ENCODE measurements around the gene CCDC85C. TPM values are rescaled to one million over a fixed set of nuclear protein-coding genes. Genes with fewer than 3 reads are reported as not detected.

The CCDC85C gene
- polyA plus RNA-seq, 4 donors: 17.6 to 42.3 (median 28.6) TPM

- H3K27ac ChIP-seq (ENCODE audit: low read depth in 1 of 3, low read length in 2 of 3): peak overlapping the region in 1 of 3 donors; percentile 18
- peaks cover 0 to 65% (median 4%) of the 10 kb centered on the region in 3 donors for H3K36me3 ChIP-seq (ENCODE audit: control insufficient read depth in 3 of 3, insufficient read depth in 2 of 3, low read depth in 1 of 3, low read length in 3 of 3)
- DNase-seq (no peak), FAIRE-seq (no peak)
- 55 to 70% (median 69%) methylated on average over 11 to 12 of the region's 12 CpGs for WGBS, 3 donors
- H3K9me3 ChIP-seq (ENCODE audit: control insufficient read depth in 2 of 2, insufficient read depth in 1 of 2, low read depth in 1 of 2, low read length in 1 of 2): no peaks in the 10 kb centered on the region
- H3K27me3 ChIP-seq (ENCODE audit: control insufficient read depth in 3 of 3, insufficient read depth in 3 of 3, low read length in 3 of 3): no peaks in the 10 kb centered on the region
- peaks cover 0 to 41% (median 0%) of the 10 kb centered on the region in 3 donors for H3K4me1 ChIP-seq (ENCODE audit: control insufficient read depth in 3 of 3, insufficient read depth in 2 of 3, low read depth in 1 of 3, low read length in 2 of 3)
- H3K4me3 ChIP-seq (ENCODE audit: low read depth in 1 of 3, low read length in 3 of 3): no peak overlapping the region
Observed at GRCh38 chr14:99522457-99522891, 81.5 kb downstream of the CCDC85C start.

GRCh38 chr14:99522025-99522401, 82.0 kb downstream of the CCDC85C start:
- FAIRE-seq (no peak), DNase-seq (no peak)
- Histone ChIP-seq H3K4me3 (ENCODE audit: low read depth in 1 of 3, low read length in 3 of 3) (no peak overlapping the region), H3K27ac (ENCODE audit: low read depth in 1 of 3, low read length in 2 of 3) (no peak overlapping the region), H3K36me3 (ENCODE audit: control insufficient read depth in 3 of 3, insufficient read depth in 2 of 3, low read depth in 1 of 3, low read length in 3 of 3) (peaks cover 0 to 65% (median 4%) of the 10 kb centered on the region in 3 donors), H3K9me3 (ENCODE audit: control insufficient read depth in 2 of 2, insufficient read depth in 1 of 2, low read depth in 1 of 2, low read length in 1 of 2) (no peaks in the 10 kb centered on the region), H3K27me3 (ENCODE audit: control insufficient read depth in 3 of 3, insufficient read depth in 3 of 3, low read length in 3 of 3) (no peaks in the 10 kb centered on the region), H3K4me1 (ENCODE audit: control insufficient read depth in 3 of 3, insufficient read depth in 2 of 3, low read depth in 1 of 3, low read length in 2 of 3) (peaks cover 0 to 41% (median 0%) of the 10 kb centered on the region in 3 donors)
- WGBS, 3 donors: 75 to 89% (median 86%) methylated on average over 15 to 18 of the region's 18 CpGs

GRCh38 chr14:99521176-99522024, 82.6 kb downstream of the CCDC85C start:
- DNase-seq: no peak
- WGBS, 3 donors: 91 to 92% (median 91%) methylated on average over 25 of the region's 25 CpGs
- FAIRE-seq: no peak
- H3K27me3 ChIP-seq (ENCODE audit: control insufficient read depth in 3 of 3, insufficient read depth in 3 of 3, low read length in 3 of 3): no peaks in the 10 kb centered on the region
- no peaks in the 10 kb centered on the region for H3K9me3 ChIP-seq (ENCODE audit: control insufficient read depth in 2 of 2, insufficient read depth in 1 of 2, low read depth in 1 of 2, low read length in 1 of 2)
- peaks cover 0 to 65% (median 4%) of the 10 kb centered on the region in 3 donors for H3K36me3 ChIP-seq (ENCODE audit: control insufficient read depth in 3 of 3, insufficient read depth in 2 of 3, low read depth in 1 of 3, low read length in 3 of 3)
- H3K4me1 ChIP-seq (ENCODE audit: control insufficient read depth in 3 of 3, insufficient read depth in 2 of 3, low read depth in 1 of 3, low read length in 2 of 3): peaks cover 0 to 41% (median 0%) of the 10 kb centered on the region in 3 donors
- H3K27ac ChIP-seq (ENCODE audit: low read depth in 1 of 3, low read length in 2 of 3): no peak overlapping the region
- H3K4me3 ChIP-seq (ENCODE audit: low read depth in 1 of 3, low read length in 3 of 3): no peak overlapping the region

GRCh38 chr14:99520571-99521081, 83.4 kb downstream of the CCDC85C start:
- H3K9me3 ChIP-seq (ENCODE audit: control insufficient read depth in 2 of 2, insufficient read depth in 1 of 2, low read depth in 1 of 2, low read length in 1 of 2): no peaks in the 10 kb centered on the region
- peaks cover 0 to 65% (median 4%) of the 10 kb centered on the region in 3 donors for H3K36me3 ChIP-seq (ENCODE audit: control insufficient read depth in 3 of 3, insufficient read depth in 2 of 3, low read depth in 1 of 3, low read length in 3 of 3)
- H3K27ac ChIP-seq (ENCODE audit: low read depth in 1 of 3, low read length in 2 of 3): no peak overlapping the region
- FAIRE-seq (no peak), DNase-seq (no peak)
- no peaks in the 10 kb centered on the region for H3K27me3 ChIP-seq (ENCODE audit: control insufficient read depth in 3 of 3, insufficient read depth in 3 of 3, low read length in 3 of 3)
- H3K4me1 ChIP-seq (ENCODE audit: control insufficient read depth in 3 of 3, insufficient read depth in 2 of 3, low read depth in 1 of 3, low read length in 2 of 3): peaks cover 0 to 37% (median 0%) of the 10 kb centered on the region in 3 donors
- H3K4me3 ChIP-seq (ENCODE audit: low read depth in 1 of 3, low read length in 3 of 3): no peak overlapping the region
- WGBS, 3 donors: 83 to 91% (median 90%) methylated on average over 6 to 11 of the region's 11 CpGs

- 81 to 92% (median 82%) methylated on average over 5 to 6 of the region's 6 CpGs for WGBS, 3 donors
- peaks cover 0 to 31% (median 0%) of the 10 kb centered on the region in 3 donors for H3K4me1 ChIP-seq (ENCODE audit: control insufficient read depth in 3 of 3, insufficient read depth in 2 of 3, low read depth in 1 of 3, low read length in 2 of 3)
- H3K4me3 ChIP-seq (ENCODE audit: low read depth in 1 of 3, low read length in 3 of 3): no peak overlapping the region
- no peak for FAIRE-seq
- no peaks in the 10 kb centered on the region for H3K27me3 ChIP-seq (ENCODE audit: control insufficient read depth in 3 of 3, insufficient read depth in 3 of 3, low read length in 3 of 3)
- H3K27ac ChIP-seq (ENCODE audit: low read depth in 1 of 3, low read length in 2 of 3): no peak overlapping the region
- H3K36me3 ChIP-seq (ENCODE audit: control insufficient read depth in 3 of 3, insufficient read depth in 2 of 3, low read depth in 1 of 3, low read length in 3 of 3): peaks cover 0 to 70% (median 5%) of the 10 kb centered on the region in 3 donors
- DNase-seq: no peak
- no peaks in the 10 kb centered on the region for H3K9me3 ChIP-seq (ENCODE audit: control insufficient read depth in 2 of 2, insufficient read depth in 1 of 2, low read depth in 1 of 2, low read length in 1 of 2)
Observed at GRCh38 chr14:99519931-99520421, 84.0 kb downstream of the CCDC85C start.

- Histone ChIP-seq H3K27ac (ENCODE audit: low read depth in 1 of 3, low read length in 2 of 3) (no peak overlapping the region), H3K36me3 (ENCODE audit: control insufficient read depth in 3 of 3, insufficient read depth in 2 of 3, low read depth in 1 of 3, low read length in 3 of 3) (peaks cover 0 to 74% (median 10%) of the 10 kb centered on the region in 3 donors), H3K9me3 (ENCODE audit: control insufficient read depth in 2 of 2, insufficient read depth in 1 of 2, low read depth in 1 of 2, low read length in 1 of 2) (no peaks in the 10 kb centered on the region), H3K4me1 (ENCODE audit: control insufficient read depth in 3 of 3, insufficient read depth in 2 of 3, low read depth in 1 of 3, low read length in 2 of 3) (peaks cover 0 to 25% (median 0%) of the 10 kb centered on the region in 3 donors), H3K4me3 (ENCODE audit: low read depth in 1 of 3, low read length in 3 of 3) (no peak overlapping the region), H3K27me3 (ENCODE audit: control insufficient read depth in 3 of 3, insufficient read depth in 3 of 3, low read length in 3 of 3) (no peaks in the 10 kb centered on the region)
- no peak for DNase-seq
- WGBS, 3 donors: 93 to 95% (median 94%) methylated on average over 8 of the region's 8 CpGs
- no peak for FAIRE-seq
Observed at GRCh38 chr14:99519347-99519881, 84.6 kb downstream of the CCDC85C start.

GRCh38 chr14:99518441-99519346, 85.3 kb downstream of the CCDC85C start:
- DNase-seq (peak; percentile 77 to 80), FAIRE-seq (no peak)
- 38 to 41% (median 40%) methylated on average over 19 to 21 of the region's 21 CpGs for WGBS, 3 donors
- Histone ChIP-seq H3K4me3 (ENCODE audit: low read depth in 1 of 3, low read length in 3 of 3) (no peak overlapping the region), H3K9me3 (ENCODE audit: control insufficient read depth in 2 of 2, insufficient read depth in 1 of 2, low read depth in 1 of 2, low read length in 1 of 2) (no peaks in the 10 kb centered on the region), H3K4me1 (ENCODE audit: control insufficient read depth in 3 of 3, insufficient read depth in 2 of 3, low read depth in 1 of 3, low read length in 2 of 3) (peaks cover 0 to 19% (median 0%) of the 10 kb centered on the region in 3 donors), H3K27me3 (ENCODE audit: control insufficient read depth in 3 of 3, insufficient read depth in 3 of 3, low read length in 3 of 3) (no peaks in the 10 kb centered on the region), H3K36me3 (ENCODE audit: control insufficient read depth in 3 of 3, insufficient read depth in 2 of 3, low read depth in 1 of 3, low read length in 3 of 3) (peaks cover 0 to 79% (median 12%) of the 10 kb centered on the region in 3 donors), H3K27ac (ENCODE audit: low read depth in 1 of 3, low read length in 2 of 3) (no peak overlapping the region)
